GM12874 (cell line): ENCODE results near the gene RBM10.

Source experiments
- TF ChIP-seq, protein P1 (sequence below): IDR thresholded peaks from 2 replicates; pipeline ENCODE4 v1.5.1; 2011; ENCODE audit warnings: low read depth, mild to moderate bottlenecking, control low read depth, low read length, moderate library complexity; ENCODE audit not compliant: insufficient read depth

Gene RBM10

DNA sequence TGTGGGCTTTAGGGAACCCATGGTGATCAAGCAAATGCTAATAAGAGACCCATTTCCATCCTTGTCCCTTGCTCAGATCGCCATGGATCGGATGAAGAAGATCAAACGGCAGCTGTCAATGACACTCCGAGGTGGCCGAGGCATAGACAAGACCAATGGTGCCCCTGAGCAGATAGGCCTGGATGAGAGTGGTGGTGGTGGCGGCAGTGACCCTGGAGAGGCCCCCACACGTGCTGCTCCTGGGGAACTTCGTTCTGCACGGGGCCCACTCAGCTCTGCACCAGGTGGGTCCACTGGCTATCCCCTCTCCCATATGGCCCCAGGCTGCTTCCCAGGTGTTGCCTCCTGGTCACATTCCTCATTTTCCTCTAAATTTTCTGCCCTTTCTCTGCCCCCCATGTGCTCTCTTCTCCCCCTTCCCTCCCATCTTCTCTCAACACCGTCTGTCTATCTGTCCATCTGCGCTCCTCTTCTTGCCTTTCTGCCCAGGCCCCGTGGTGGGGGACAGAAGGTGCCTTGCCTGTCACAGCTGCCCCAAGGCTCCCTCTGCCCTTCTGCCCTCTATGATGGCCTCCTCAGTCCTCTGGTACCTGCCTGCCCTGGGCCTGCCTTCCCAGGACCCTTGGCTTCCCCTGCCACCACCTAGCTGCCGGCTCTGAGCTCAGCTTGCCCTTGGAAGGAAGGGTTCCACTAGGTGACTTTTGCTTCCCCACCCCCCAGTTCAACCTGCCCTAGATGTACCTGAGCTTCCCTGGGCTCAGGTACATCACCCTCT, 78.6 kb downstream of the RBM10 start:
- TF ChIP-seq, protein P1, sequence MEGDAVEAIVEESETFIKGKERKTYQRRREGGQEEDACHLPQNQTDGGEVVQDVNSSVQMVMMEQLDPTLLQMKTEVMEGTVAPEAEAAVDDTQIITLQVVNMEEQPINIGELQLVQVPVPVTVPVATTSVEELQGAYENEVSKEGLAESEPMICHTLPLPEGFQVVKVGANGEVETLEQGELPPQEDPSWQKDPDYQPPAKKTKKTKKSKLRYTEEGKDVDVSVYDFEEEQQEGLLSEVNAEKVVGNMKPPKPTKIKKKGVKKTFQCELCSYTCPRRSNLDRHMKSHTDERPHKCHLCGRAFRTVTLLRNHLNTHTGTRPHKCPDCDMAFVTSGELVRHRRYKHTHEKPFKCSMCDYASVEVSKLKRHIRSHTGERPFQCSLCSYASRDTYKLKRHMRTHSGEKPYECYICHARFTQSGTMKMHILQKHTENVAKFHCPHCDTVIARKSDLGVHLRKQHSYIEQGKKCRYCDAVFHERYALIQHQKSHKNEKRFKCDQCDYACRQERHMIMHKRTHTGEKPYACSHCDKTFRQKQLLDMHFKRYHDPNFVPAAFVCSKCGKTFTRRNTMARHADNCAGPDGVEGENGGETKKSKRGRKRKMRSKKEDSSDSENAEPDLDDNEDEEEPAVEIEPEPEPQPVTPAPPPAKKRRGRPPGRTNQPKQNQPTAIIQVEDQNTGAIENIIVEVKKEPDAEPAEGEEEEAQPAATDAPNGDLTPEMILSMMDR, result no peak

- TF ChIP-seq, protein P1, result no peak
Observed at GRCh38 chrX:47224266-47224895, 79.4 kb downstream of the RBM10 start.

DNA sequence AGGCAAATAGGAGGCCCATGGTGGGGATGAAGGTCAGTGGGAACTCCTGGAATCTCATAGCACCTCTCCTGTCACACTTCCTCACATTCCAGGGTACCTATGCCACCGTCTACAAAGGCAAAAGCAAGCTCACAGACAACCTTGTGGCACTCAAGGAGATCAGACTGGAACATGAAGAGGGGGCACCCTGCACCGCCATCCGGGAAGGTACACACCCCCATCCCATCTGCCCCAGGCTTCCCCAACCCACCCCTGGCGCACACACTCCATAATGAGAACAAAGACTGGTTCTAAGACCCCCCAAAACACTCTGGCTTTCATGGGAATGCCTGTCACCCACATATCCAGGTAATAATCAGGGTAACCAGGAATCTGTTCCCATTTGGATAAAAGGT, 79.9 kb downstream of the RBM10 start:
- TF ChIP-seq, protein P1, result no peak

GRCh38 chrX:47226071-47226470, 81.0 kb downstream of the RBM10 start:
- TF ChIP-seq, protein P1, result no peak

- TF ChIP-seq, protein P1, result no peak
Observed at GRCh38 chrX:47226531-47227333, 81.7 kb downstream of the RBM10 start.

- TF ChIP-seq, protein P1, result no peak
Observed at GRCh38 chrX:47227334-47227583, 82.2 kb downstream of the RBM10 start.

GRCh38 chrX:47228550-47229270, 83.7 kb downstream of the RBM10 start:
- TF ChIP-seq, protein P1, result no peak
